Thyroid gland (tissue), 4 donors: ENCODE data around the gene NELL2.

ENCODE experiments used
- POLR2A ChIP-seq, 2 donors: fragments of 450-650 bp; IDR thresholded peaks; one replicate each; pipeline ENCODE4 v1.6.1; 2017; ENCODE audit warnings: antibody characterized with exemption in 2 of 2, mild to moderate bottlenecking in 2 of 2, moderate library complexity in 1 of 2
- TF ChIP-seq, protein P1 (sequence below), 6 experiments: fragments of 200-600 bp in 3 of 6; fragments of 450-650 bp in 3 of 6; sonication (generic) in 3 of 6; IDR thresholded peaks; one replicate each; pipeline ENCODE4 v1.5.1; 2016 to 2019; ENCODE audit warnings: antibody characterized with exemption in 6 of 6, mild to moderate bottlenecking in 2 of 6, inconsistent platforms in 1 of 6, moderate library complexity in 1 of 6

GRCh38 chr12:44460261-44460660, 415.9 kb downstream of the NELL2 start:
- TF ChIP-seq, protein P1, sequence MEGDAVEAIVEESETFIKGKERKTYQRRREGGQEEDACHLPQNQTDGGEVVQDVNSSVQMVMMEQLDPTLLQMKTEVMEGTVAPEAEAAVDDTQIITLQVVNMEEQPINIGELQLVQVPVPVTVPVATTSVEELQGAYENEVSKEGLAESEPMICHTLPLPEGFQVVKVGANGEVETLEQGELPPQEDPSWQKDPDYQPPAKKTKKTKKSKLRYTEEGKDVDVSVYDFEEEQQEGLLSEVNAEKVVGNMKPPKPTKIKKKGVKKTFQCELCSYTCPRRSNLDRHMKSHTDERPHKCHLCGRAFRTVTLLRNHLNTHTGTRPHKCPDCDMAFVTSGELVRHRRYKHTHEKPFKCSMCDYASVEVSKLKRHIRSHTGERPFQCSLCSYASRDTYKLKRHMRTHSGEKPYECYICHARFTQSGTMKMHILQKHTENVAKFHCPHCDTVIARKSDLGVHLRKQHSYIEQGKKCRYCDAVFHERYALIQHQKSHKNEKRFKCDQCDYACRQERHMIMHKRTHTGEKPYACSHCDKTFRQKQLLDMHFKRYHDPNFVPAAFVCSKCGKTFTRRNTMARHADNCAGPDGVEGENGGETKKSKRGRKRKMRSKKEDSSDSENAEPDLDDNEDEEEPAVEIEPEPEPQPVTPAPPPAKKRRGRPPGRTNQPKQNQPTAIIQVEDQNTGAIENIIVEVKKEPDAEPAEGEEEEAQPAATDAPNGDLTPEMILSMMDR (IDR thresholded peaks at IDR 0.05) = no peak
- TF ChIP-seq POLR2A (IDR thresholded peaks at IDR 0.05) = no peak
